GM12878 (cell line): ENCODE results near the gene TCF7L1. TPM values are rescaled to one million over a fixed set of nuclear protein-coding genes. Genes with fewer than 3 reads are reported as not detected.
"Not testable (repeated sequence)": the region's sequence is repeated elsewhere in the genome, so short reads cannot be mapped to it uniquely, and the experiment has no call there.

Source experiments
- ATAC-seq: fragments of 200-7000 bp; cut with Tn5 transposase; 3 replicates; pipeline ENCODE4 v1.9.1; 2020; ENCODE audit warnings: mild to moderate bottlenecking, moderate library complexity
- BruUV-seq: library from RNA; stranded (reverse); fragments of 400-500 nt; replicated peaks from 2 replicates; lab custom pipeline; 2021; lab: Mats Ljungman, UMichigan
- CTCF ChIA-PET: fragments of 300-600 bp; sonication (Branson Sonifier 250); formaldehyde crosslinking; extraction: SDS; loops from one replicate; lab custom pipeline; 2021; ENCODE audit warnings: inconsistent platforms; lab: Yijun Ruan, JAX
- POLR2A ChIA-PET: fragments of 350-600 bp; formaldehyde crosslinking; extraction: SDS; loops from one replicate; lab custom pipeline; 2021; ENCODE audit warnings: inconsistent platforms; lab: Charles Lee
- RAD21 ChIA-PET: fragments of 300-600 bp; sonication (Branson Sonifier 250); formaldehyde crosslinking; loops from one replicate; lab custom pipeline; 2023; ENCODE audit warnings: antibody characterized with exemption; ENCODE audit not compliant: unreplicated experiment; lab: Charles Lee
- SMC1A ChIA-PET: fragments of 300-600 bp; sonication (Branson Sonifier 250); formaldehyde crosslinking; loops from one replicate; lab custom pipeline; 2023; ENCODE audit not compliant: unreplicated experiment, uncharacterized antibody; lab: Charles Lee
- DNase-seq: peaks from one replicate; pipeline ENCODE4 v3.0.0-alpha.2; 2011; ENCODE audit warnings: low read depth, low spot score
- FAIRE-seq: peaks from 3 replicates; lab custom pipeline; 2011; peaks lifted over from hg19 to GRCh38; lab: Jason Lieb, UNC
- H2AFZ ChIP-seq: 2 replicates; pipeline ENCODE4 v1.6.0; 2011; ENCODE audit warnings: low read depth, low read length, control low read depth; ENCODE audit not compliant: control insufficient read depth
- H3K27ac ChIP-seq: 2 replicates; pipeline ENCODE4 v1.5.1; 2011; ENCODE audit warnings: control low read depth; ENCODE audit not compliant: control insufficient read depth, insufficient read depth
- H3K27me3 ChIP-seq, 2 experiments: replicated peaks in 1 of 2; 2 replicates each; pipeline versions ENCODE4 v1.6.0 to v1.6.1; 2011; ENCODE audit warnings: low read length in 1 of 2; ENCODE audit not compliant: control insufficient read depth in 2 of 2, insufficient read depth in 2 of 2
- H3K36me3 ChIP-seq, 2 experiments: 2 replicates each; pipeline ENCODE4 v1.5.1; 2011; ENCODE audit warnings: low read length in 1 of 2; ENCODE audit not compliant: control insufficient read depth in 2 of 2, insufficient read depth in 2 of 2
- H3K4me1 ChIP-seq: 2 replicates; pipeline ENCODE4 v1.6.1; 2011; ENCODE audit warnings: mild to moderate bottlenecking, low read length, moderate library complexity, mixed read lengths; ENCODE audit not compliant: control insufficient read depth, insufficient read depth
- H3K4me2 ChIP-seq: 2 replicates; pipeline ENCODE4 v1.6.0; 2011; ENCODE audit warnings: control low read depth; ENCODE audit not compliant: control insufficient read depth, insufficient read depth
- H3K4me3 ChIP-seq: fragments of 200-600 bp; sonication (generic); 2 replicates; pipeline ENCODE4 v1.5.1; 2016
- H3K79me2 ChIP-seq: 2 replicates; pipeline ENCODE4 v1.6.0; 2011; ENCODE audit warnings: low read length; ENCODE audit not compliant: control insufficient read depth, insufficient read depth
- H3K9ac ChIP-seq: 2 replicates; pipeline ENCODE4 v1.8.0; 2011; ENCODE audit warnings: low read length, control low read depth, mixed read lengths; ENCODE audit not compliant: control insufficient read depth, insufficient read depth
- H3K9me3 ChIP-seq: replicated peaks from 3 replicates; pipeline ENCODE4 v1.5.1; 2011; ENCODE audit warnings: mild to moderate bottlenecking, low read length; ENCODE audit not compliant: control insufficient read depth, insufficient read depth
- H4K20me1 ChIP-seq: 2 replicates; pipeline ENCODE4 v1.6.0; 2011; ENCODE audit not compliant: control insufficient read depth, insufficient read depth
- IRF4 ChIP-seq: IDR thresholded peaks from 2 replicates; pipeline ENCODE4 v1.6.1; 2011; ENCODE audit warnings: low read depth, low read length
- LARP7 ChIP-seq: fragments of 450-650 bp; IDR thresholded peaks from 2 replicates; pipeline ENCODE4 v1.6.1; 2017; ENCODE audit warnings: mild to moderate bottlenecking
- PAX5 ChIP-seq: IDR thresholded peaks from 2 replicates; pipeline ENCODE4 v1.6.1; 2011; ENCODE audit warnings: low read depth, low read length, borderline replicate concordance
- WGBS: methylation state at CpG from one replicate; pipeline ENCODE4 v1.1.6; 2016; ENCODE audit warnings: low lambda C conversion rate; ENCODE audit not compliant: insufficient replicate concordance, insufficient coverage; ENCODE audit errors: missing lambda C conversion rate; 5-methylcytosine and 5-hydroxymethylcytosine counted together
- in situ Hi-C: fragments of 300-500 bp; cut with MboI; formaldehyde crosslinking; loops from 9 replicates; pipeline ENCODE4 v1.14.3; 2018; ENCODE audit warnings: mixed read lengths
- intact Hi-C: fragments of 100-400 bp; cut with micrococcal nuclease; formaldehyde crosslinking; loops from one replicate; pipeline ENCODE4 v1.14.2; 2022; ENCODE audit not compliant: unreplicated experiment
- polyA plus RNA-seq, 11 experiments: library from polyadenylated mRNA; depleted of rRNA in 4 of 11; unstranded in 6 of 11; stranded (reverse) in 5 of 11; fragments of >200 nt; fragmentation: Nextera tagmentation in 4 of 11; fragmentation: Illumina TruSeq in 1 of 11; extraction: Ambion mirVana in 4 of 11; extraction: Trizol in 1 of 11; gene quantifications; 1 replicate in 1 of 11; 2 replicates in 10 of 11; pipeline versions ENCODE4 v1.2.1 to v1.2.3, GENCODE V29; 2011 to 2016; ENCODE audit warnings: inconsistent platforms in 2 of 11, missing spikeins in 2 of 11, low read depth in 1 of 11
- total RNA-seq, 4 experiments: library from RNA; depleted of rRNA in 3 of 4; stranded (reverse); fragments of >200 nt in 3 of 4; fragmentation: Illumina TruSeq in 1 of 4; extraction: Trizol in 1 of 4; gene quantifications; 2 replicates each; pipeline versions ENCODE4 v1.2.1 to v1.2.3, GENCODE V29; 2013 to 2021
- TF ChIP-seq, protein P1 (sequence below): fragments of 450-650 bp; conservative IDR thresholded peaks from 2 replicates; pipeline ENCODE4 v1.6.1; 2017; ENCODE audit warnings: mild to moderate bottlenecking, moderate library complexity
- TF ChIP-seq, protein P2 (sequence below): fragments of 450-650 bp; IDR thresholded peaks from 2 replicates; pipeline ENCODE4 v1.6.1; 2018; ENCODE audit warnings: mild to moderate bottlenecking, low read depth, moderate library complexity; ENCODE audit not compliant: partially characterized antibody

The TCF7L1 gene
- total and polyA plus RNA-seq, 10 of the 15 experiments (the other 5 are each of a cell fraction or from before 2014, with no cell fraction given) = 0.03 to 0.11 (median 0.10) TPM; not detected in 7

DNA sequence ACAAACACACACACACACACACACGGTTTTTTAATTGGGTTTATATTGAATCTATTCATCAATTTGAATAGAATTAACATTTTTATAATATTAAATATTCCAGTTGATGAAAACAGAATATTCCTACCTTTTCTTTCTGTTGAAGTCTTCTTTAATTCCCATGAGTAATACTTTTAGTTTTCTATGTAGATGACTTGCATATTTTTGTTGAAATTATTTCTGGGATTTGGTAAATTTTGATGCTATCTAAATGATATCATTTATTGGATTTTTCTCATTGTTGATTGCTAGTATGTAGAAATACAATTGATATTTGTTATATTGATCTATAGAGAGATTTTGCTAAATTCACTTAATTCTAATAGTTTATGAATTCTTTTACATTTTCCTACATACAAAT, 12.8 kb upstream of the TCF7L1 start (continued):
- TF ChIP-seq, protein P1, sequence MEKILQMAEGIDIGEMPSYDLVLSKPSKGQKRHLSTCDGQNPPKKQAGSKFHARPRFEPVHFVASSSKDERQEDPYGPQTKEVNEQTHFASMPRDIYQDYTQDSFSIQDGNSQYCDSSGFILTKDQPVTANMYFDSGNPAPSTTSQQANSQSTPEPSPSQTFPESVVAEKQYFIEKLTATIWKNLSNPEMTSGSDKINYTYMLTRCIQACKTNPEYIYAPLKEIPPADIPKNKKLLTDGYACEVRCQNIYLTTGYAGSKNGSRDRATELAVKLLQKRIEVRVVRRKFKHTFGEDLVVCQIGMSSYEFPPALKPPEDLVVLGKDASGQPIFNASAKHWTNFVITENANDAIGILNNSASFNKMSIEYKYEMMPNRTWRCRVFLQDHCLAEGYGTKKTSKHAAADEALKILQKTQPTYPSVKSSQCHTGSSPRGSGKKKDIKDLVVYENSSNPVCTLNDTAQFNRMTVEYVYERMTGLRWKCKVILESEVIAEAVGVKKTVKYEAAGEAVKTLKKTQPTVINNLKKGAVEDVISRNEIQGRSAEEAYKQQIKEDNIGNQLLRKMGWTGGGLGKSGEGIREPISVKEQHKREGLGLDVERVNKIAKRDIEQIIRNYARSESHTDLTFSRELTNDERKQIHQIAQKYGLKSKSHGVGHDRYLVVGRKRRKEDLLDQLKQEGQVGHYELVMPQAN = no peak

DNA sequence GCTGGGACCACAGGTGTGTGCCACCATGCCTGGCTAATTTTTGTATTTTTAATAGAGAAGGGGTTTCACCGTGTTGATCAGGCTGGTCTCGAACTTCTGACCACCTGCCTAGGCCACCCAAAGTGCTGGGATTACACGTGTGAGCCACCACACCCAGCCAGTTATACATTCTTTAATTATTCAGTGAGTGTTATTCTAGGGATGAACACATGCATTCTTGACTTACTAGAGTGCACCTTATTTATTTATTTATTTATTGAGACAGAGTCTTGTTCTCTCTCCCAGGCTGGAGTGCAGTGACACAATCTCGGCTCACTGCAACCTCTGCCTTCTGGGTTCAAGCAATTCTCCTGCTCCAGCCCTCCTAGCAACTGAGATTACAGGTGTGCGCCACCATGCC, 6.7 kb upstream of the TCF7L1 start:
- FAIRE-seq, POLR2A ChIA-PET, H3K79me2 ChIP-seq, H2AFZ ChIP-seq, H3K4me3 ChIP-seq, CTCF ChIA-PET, intact Hi-C loops, H3K4me2 ChIP-seq, H3K4me1 ChIP-seq, H4K20me1 ChIP-seq, H3K9me3 ChIP-seq, H3K27ac ChIP-seq, SMC1A ChIA-PET, ATAC-seq, RAD21 ChIA-PET, DNase-seq, in situ Hi-C loops, BruUV-seq, H3K27me3 ChIP-seq, H3K36me3 ChIP-seq, H3K9ac ChIP-seq: not testable (repeated sequence)
- 37% methylated on average over 5 of the region's 5 CpGs for WGBS

DNA sequence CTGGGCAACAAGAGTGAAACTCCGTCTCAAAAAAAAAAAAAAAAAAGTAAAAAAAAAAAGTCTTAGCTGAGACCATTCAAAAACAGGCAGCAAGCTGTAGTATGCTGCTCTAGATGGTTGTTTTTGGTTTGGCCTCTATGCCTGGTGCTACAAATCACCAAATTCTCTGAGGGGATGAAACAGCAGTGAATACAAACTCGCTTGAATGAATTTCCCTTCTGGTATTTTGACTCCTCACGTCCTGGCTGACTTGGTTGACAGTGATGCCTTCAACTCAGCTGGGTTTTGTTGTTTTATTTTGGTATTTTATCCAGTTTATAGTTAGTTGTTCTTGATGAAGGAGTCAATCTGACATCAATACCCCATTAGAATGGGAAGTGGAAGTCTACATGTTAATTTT, 3.3 kb upstream of the TCF7L1 start:
- FAIRE-seq = no peak
- in situ Hi-C loops (no loop called here), intact Hi-C loops (loop anchor here (5.0 kb wide), 1 partner anchor 157 kb away; no protein-coding TSS in a partner anchor)
- H3K36me3 ChIP-seq = no peaks in the 10 kb centered on the region
- H3K9me3 ChIP-seq = no peaks in the 10 kb centered on the region
- H3K4me1 ChIP-seq = no peaks in the 10 kb centered on the region
- no TSS peak for BruUV-seq
- RAD21 ChIA-PET = no interaction called here
- TF ChIP-seq IRF4 (no peak), LARP7 (no peak), PAX5 (no peak)
- TF ChIP-seq, protein P2, sequence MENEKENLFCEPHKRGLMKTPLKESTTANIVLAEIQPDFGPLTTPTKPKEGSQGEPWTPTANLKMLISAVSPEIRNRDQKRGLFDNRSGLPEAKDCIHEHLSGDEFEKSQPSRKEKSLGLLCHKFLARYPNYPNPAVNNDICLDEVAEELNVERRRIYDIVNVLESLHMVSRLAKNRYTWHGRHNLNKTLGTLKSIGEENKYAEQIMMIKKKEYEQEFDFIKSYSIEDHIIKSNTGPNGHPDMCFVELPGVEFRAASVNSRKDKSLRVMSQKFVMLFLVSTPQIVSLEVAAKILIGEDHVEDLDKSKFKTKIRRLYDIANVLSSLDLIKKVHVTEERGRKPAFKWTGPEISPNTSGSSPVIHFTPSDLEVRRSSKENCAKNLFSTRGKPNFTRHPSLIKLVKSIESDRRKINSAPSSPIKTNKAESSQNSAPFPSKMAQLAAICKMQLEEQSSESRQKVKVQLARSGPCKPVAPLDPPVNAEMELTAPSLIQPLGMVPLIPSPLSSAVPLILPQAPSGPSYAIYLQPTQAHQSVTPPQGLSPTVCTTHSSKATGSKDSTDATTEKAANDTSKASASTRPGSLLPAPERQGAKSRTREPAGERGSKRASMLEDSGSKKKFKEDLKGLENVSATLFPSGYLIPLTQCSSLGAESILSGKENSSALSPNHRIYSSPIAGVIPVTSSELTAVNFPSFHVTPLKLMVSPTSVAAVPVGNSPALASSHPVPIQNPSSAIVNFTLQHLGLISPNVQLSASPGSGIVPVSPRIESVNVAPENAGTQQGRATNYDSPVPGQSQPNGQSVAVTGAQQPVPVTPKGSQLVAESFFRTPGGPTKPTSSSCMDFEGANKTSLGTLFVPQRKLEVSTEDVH = no peak
- peaks cover 8 to 9% of the 10 kb centered on the region in 2 experiments for H3K27me3 ChIP-seq
- 0% methylated on average over 2 of the region's 3 CpGs for WGBS
- H4K20me1 ChIP-seq = no peaks in the 10 kb centered on the region
- no peak overlapping the region for H2AFZ ChIP-seq
- H3K79me2 ChIP-seq = no peaks in the 10 kb centered on the region
- no peak for DNase-seq
- SMC1A ChIA-PET = no interaction called here
- CTCF ChIA-PET = interaction anchor here (0.9 kb wide), 1 partner anchor 204 kb away, joined by 4 read pairs; no protein-coding TSS in a partner anchor
- no peak for ATAC-seq
- H3K27ac ChIP-seq = no peak overlapping the region
- H3K9ac ChIP-seq = no peak overlapping the region
- POLR2A ChIA-PET = no interaction called here
- no peak overlapping the region for H3K4me3 ChIP-seq
- no peak overlapping the region for H3K4me2 ChIP-seq
